Measurements from ENCODE around the gene VAMP3.

Gene VAMP3

DNA sequence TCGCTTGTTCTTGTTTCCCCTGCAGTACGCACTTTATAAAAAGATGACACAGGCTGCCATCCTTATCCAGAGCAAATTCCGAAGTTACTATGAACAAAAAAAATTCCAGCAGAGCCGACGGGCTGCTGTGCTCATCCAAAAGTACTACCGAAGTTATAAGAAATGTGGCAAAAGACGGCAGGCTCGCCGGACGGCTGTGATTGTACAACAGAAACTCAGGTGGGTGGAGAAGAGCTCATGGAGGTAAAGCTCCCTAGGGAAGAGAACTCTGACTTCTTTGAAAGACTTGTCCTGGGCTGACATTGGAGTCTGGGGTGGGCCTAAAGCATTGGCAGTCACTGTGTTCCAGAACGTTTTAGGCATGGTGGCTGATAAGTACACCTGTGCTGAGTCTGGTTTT lies 19.9 kb upstream of the VAMP3 start:
- Histone ChIP-seq H3K9me3 (ENCODE audit: control insufficient read depth, insufficient read depth, low read length) (no peaks in the 10 kb centered on the region), H3K9ac (ENCODE audit: low read depth, low read length) (no peak overlapping the region), H3K36me3 (ENCODE audit: insufficient read depth, low read length) (no peaks in the 10 kb centered on the region), H3K4me1 (ENCODE audit: insufficient read depth, low read length) (0 out of 2 replicates have a peak, but pooled peaks cover 3% of the 10 kb centered on the region)

- Histone ChIP-seq H3K9me3 (ENCODE audit: control insufficient read depth, insufficient read depth, low read length) (no peaks in the 10 kb centered on the region), H3K4me1 (ENCODE audit: insufficient read depth, low read length) (0 out of 2 replicates have a peak, but pooled peaks cover 3% of the 10 kb centered on the region), H3K36me3 (ENCODE audit: insufficient read depth, low read length) (no peaks in the 10 kb centered on the region), H3K9ac (ENCODE audit: low read depth, low read length) (peak overlapping the region; percentile 21; the same call in 1 of the 2 replicates)
Observed at GRCh38 chr1:7752512-7753417, 18.3 kb upstream of the VAMP3 start.

GRCh38 chr1:7753641-7754040 lies 17.5 kb upstream of the VAMP3 start:
- 0 out of 2 replicates have a peak, but pooled peaks cover 3% of the 10 kb centered on the region for H3K4me1 ChIP-seq (ENCODE audit: insufficient read depth, low read length)
- H3K36me3 ChIP-seq (ENCODE audit: insufficient read depth, low read length) = no peaks in the 10 kb centered on the region
- H3K9ac ChIP-seq (ENCODE audit: low read depth, low read length) = no peak overlapping the region
- no peaks in the 10 kb centered on the region for H3K9me3 ChIP-seq (ENCODE audit: control insufficient read depth, insufficient read depth, low read length)

DNA sequence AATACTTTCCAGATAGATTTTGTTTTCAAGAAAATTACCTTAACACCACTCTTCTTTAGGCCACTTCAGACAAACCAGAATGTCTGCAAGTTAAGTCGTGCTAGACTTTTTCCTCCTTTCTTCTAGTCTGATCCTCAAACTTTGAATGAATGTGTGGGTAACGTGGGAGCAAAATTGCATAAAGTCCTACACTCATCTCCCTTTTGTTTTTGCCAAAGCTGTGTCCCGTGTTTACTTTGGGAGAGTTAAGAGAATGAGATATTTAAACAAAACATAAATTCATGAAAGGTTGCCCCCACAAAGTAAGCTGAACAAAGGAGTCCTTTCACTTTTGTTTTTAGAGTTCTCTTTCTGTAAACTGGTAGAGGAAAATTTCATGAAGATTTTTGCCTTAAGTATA lies 16.9 kb upstream of the VAMP3 start:
- 0 out of 2 replicates have a peak, but pooled peaks cover 3% of the 10 kb centered on the region for H3K4me1 ChIP-seq (ENCODE audit: insufficient read depth, low read length)
- no peaks in the 10 kb centered on the region for H3K9me3 ChIP-seq (ENCODE audit: control insufficient read depth, insufficient read depth, low read length)

GRCh38 chr1:7755448-7755847 lies 15.6 kb upstream of the VAMP3 start:
- H3K9me3 ChIP-seq (ENCODE audit: control insufficient read depth, insufficient read depth, low read length) = no peaks in the 10 kb centered on the region
- no peak overlapping the region for H3K9ac ChIP-seq (ENCODE audit: low read depth, low read length)
- H3K4me1 ChIP-seq (ENCODE audit: insufficient read depth, low read length) = 0 out of 2 replicates have a peak, but pooled peaks cover 3% of the 10 kb centered on the region
- no peaks in the 10 kb centered on the region for H3K36me3 ChIP-seq (ENCODE audit: insufficient read depth, low read length)

More for the DNA sequence above, 16.9 kb upstream of the VAMP3 start:
- H3K9ac ChIP-seq (ENCODE audit: low read depth, low read length) = no peak overlapping the region
- H3K36me3 ChIP-seq (ENCODE audit: insufficient read depth, low read length) = no peaks in the 10 kb centered on the region

- Histone ChIP-seq H3K9me3 (ENCODE audit: control insufficient read depth, insufficient read depth, low read length) (no peaks in the 10 kb centered on the region), H3K9ac (ENCODE audit: low read depth, low read length) (no peak overlapping the region), H3K36me3 (ENCODE audit: insufficient read depth, low read length) (no peaks in the 10 kb centered on the region), H3K4me1 (ENCODE audit: insufficient read depth, low read length) (no peaks in the 10 kb centered on the region)
Observed at GRCh38 chr1:7760245-7760644, 10.9 kb upstream of the VAMP3 start.

DNA sequence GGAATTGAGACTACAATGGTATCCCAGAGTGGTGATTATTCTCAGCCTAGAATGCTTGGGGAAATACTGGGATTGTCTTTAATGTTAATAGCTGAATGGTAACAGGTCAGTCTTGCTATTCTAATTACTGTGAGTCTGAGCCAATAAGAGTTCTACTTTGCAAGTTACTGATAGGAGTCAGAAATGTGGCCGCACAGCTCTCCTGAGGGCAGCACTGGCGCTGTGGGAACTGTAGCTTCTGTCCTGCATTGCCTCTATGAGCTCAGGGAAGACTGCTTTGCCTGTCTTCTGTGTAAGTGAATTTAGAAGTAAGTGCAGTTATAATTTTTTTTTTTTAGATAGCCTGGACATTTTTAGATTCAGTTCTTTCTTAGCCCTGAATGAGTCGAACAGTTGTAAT lies 10.0 kb upstream of the VAMP3 start:
- Histone ChIP-seq H3K9me3 (ENCODE audit: control insufficient read depth, insufficient read depth, low read length) (no peaks in the 10 kb centered on the region), H3K36me3 (ENCODE audit: insufficient read depth, low read length) (no peaks in the 10 kb centered on the region), H3K4me1 (ENCODE audit: insufficient read depth, low read length) (no peaks in the 10 kb centered on the region), H3K9ac (ENCODE audit: low read depth, low read length) (no peak overlapping the region)

- no peaks in the 10 kb centered on the region for H3K9me3 ChIP-seq (ENCODE audit: control insufficient read depth, insufficient read depth, low read length)
- no peaks in the 10 kb centered on the region for H3K36me3 ChIP-seq (ENCODE audit: insufficient read depth, low read length)
- no peak overlapping the region for H3K9ac ChIP-seq (ENCODE audit: low read depth, low read length)
- H3K4me1 ChIP-seq (ENCODE audit: insufficient read depth, low read length) = no peaks in the 10 kb centered on the region
Observed at GRCh38 chr1:7767176-7767575, 3.9 kb upstream of the VAMP3 start.

GRCh38 chr1:7768583-7768982 lies 2.5 kb upstream of the VAMP3 start:
- 0 out of 2 replicates have a peak, but pooled peaks cover 3% of the 10 kb centered on the region for H3K36me3 ChIP-seq (ENCODE audit: insufficient read depth, low read length)
- no peaks in the 10 kb centered on the region for H3K4me1 ChIP-seq (ENCODE audit: insufficient read depth, low read length)
- no peaks in the 10 kb centered on the region for H3K9me3 ChIP-seq (ENCODE audit: control insufficient read depth, insufficient read depth, low read length)
- H3K9ac ChIP-seq (ENCODE audit: low read depth, low read length) = no peak overlapping the region

GRCh38 chr1:7769673-7770412 lies 1.3 kb upstream of the VAMP3 start:
- Histone ChIP-seq H3K4me1 (ENCODE audit: insufficient read depth, low read length) (no peaks in the 10 kb centered on the region), H3K9ac (ENCODE audit: low read depth, low read length) (no peak overlapping the region), H3K9me3 (ENCODE audit: control insufficient read depth, insufficient read depth, low read length) (no peaks in the 10 kb centered on the region), H3K36me3 (ENCODE audit: insufficient read depth, low read length) (peaks cover 3% of the 10 kb centered on the region; the same call in 1 of the 2 replicates)

GRCh38 chr1:7770669-7770996 lies 463 bp upstream of the VAMP3 start:
- Histone ChIP-seq H3K9me3 (ENCODE audit: control insufficient read depth, insufficient read depth, low read length) (no peaks in the 10 kb centered on the region), H3K36me3 (ENCODE audit: insufficient read depth, low read length) (peaks cover 3% of the 10 kb centered on the region; the same call in 1 of the 2 replicates), H3K9ac (ENCODE audit: low read depth, low read length) (peak overlapping the region; percentile 87; the same call in 1 of the 2 replicates), H3K4me1 (ENCODE audit: insufficient read depth, low read length) (no peaks in the 10 kb centered on the region)

- H3K36me3 ChIP-seq (ENCODE audit: insufficient read depth, low read length) = peaks cover 6% of the 10 kb centered on the region; the same call in 1 of the 2 replicates
- no peaks in the 10 kb centered on the region for H3K4me1 ChIP-seq (ENCODE audit: insufficient read depth, low read length)
- peak overlapping the region; percentile 74 for H3K9ac ChIP-seq (ENCODE audit: low read depth, low read length)
- H3K9me3 ChIP-seq (ENCODE audit: control insufficient read depth, insufficient read depth, low read length) = no peaks in the 10 kb centered on the region
Observed at GRCh38 chr1:7771823-7772299, 765 bp downstream of the VAMP3 start.

DNA sequence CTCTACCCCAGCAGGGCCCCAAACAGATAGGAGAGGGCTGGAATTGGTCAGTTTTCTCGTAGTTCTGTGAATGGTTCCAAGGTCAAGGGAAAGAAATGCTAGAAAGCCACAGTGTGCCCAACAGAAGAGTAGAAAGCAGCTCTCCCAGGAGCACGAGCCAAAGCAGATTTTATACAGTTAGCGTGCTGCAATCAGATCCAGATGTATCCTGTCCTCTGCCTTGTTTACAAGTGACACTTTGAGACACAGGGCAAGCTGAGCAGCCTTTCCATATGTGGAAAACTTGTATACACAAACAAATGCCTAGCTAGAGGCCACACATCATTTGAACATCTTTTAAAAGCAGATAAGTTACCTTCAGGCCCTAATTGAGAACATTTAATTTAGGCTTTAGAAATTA lies 6.5 kb downstream of the VAMP3 start:
- peaks cover 25% of the 10 kb centered on the region for H3K36me3 ChIP-seq (ENCODE audit: insufficient read depth, low read length)
- H3K9ac ChIP-seq (ENCODE audit: low read depth, low read length) = no peak overlapping the region
- no peaks in the 10 kb centered on the region for H3K9me3 ChIP-seq (ENCODE audit: control insufficient read depth, insufficient read depth, low read length)

DNA sequence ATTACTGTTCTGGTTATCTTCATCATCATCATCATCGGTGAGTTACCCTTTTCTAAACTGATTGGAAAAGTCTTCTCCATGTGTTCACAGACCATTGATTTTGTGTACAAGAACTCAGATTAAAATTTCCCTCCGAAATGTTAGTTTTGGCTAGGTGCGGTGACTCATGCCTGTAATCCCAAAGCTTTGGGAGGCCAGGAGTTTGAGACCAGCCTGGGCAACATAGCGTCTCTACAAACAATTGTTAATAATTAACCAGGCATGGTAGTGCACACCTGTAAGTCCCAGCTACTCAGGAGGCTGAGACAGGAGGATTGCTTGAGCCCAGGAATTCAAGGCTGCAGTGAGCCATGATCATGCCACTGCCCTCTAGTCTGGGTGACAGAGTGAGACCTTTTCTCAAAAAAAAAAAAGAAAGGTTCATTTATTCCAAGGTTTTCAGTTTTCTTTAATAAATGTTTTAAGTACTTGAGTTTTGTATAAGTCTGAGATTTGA lies 7.1 kb downstream of the VAMP3 start:
- Histone ChIP-seq H3K36me3 (ENCODE audit: insufficient read depth, low read length) (peaks cover 21% of the 10 kb centered on the region), H3K9ac (ENCODE audit: low read depth, low read length) (no peak overlapping the region), H3K4me1 (ENCODE audit: insufficient read depth, low read length) (peaks cover 6% of the 10 kb centered on the region; the same call in 1 of the 2 replicates), H3K9me3 (ENCODE audit: control insufficient read depth, insufficient read depth, low read length) (no peaks in the 10 kb centered on the region)

More for the DNA sequence above, 6.5 kb downstream of the VAMP3 start:
- H3K4me1 ChIP-seq (ENCODE audit: insufficient read depth, low read length) = peaks cover 2% of the 10 kb centered on the region; the same call in 1 of the 2 replicates
